ENCODE results near the gene RASGEF1C.

RASGEF1C gene

GRCh38 chr5:180180421-180180820, 28.6 kb downstream of the RASGEF1C start:
- Histone ChIP-seq H3K9ac (ENCODE audit: low read length) (no peak overlapping the region), H2AFZ (ENCODE audit: low read depth, low read length) (no peak overlapping the region), H3K4me3 (ENCODE audit: low read length) (no peak overlapping the region), H3K27ac (ENCODE audit: low read length) (no peak overlapping the region), H4K20me1 (ENCODE audit: insufficient read depth, low read length) (no peaks in the 10 kb centered on the region), H3K9me3 (ENCODE audit: insufficient read depth, low read length) (no peaks in the 10 kb centered on the region), H3K36me3 (replicated peaks; ENCODE audit: low read depth, low read length) (no peaks in the 10 kb centered on the region), H3K79me2 (ENCODE audit: low read length) (no peaks in the 10 kb centered on the region), H3K4me1 (ENCODE audit: low read length) (no peaks in the 10 kb centered on the region), H3K27me3 (ENCODE audit: low read depth, low read length) (no peaks in the 10 kb centered on the region), H3K4me2 (ENCODE audit: low read length) (no peak overlapping the region)
- TF ChIP-seq EZH2phosphoT487 (IDR thresholded peaks at IDR 0.05; ENCODE audit: low read depth) (no peak), CTCF (IDR thresholded peaks at IDR 0.05; ENCODE audit: low read depth, low read length) (no peak)

- no peaks in the 10 kb centered on the region for H3K9me3 ChIP-seq (ENCODE audit: insufficient read depth, low read length)
- no peaks in the 10 kb centered on the region for H3K4me1 ChIP-seq (ENCODE audit: low read length)
- H3K4me2 ChIP-seq (ENCODE audit: low read length): no peak overlapping the region
- H4K20me1 ChIP-seq (ENCODE audit: insufficient read depth, low read length): no peaks in the 10 kb centered on the region
- no peak overlapping the region for H2AFZ ChIP-seq (ENCODE audit: low read depth, low read length)
- no peaks in the 10 kb centered on the region for H3K27me3 ChIP-seq (ENCODE audit: low read depth, low read length)
- TF ChIP-seq EZH2phosphoT487 (IDR thresholded peaks at IDR 0.05; ENCODE audit: low read depth) (no peak), CTCF (IDR thresholded peaks at IDR 0.05; ENCODE audit: low read depth, low read length) (no peak)
- H3K36me3 ChIP-seq (replicated peaks; ENCODE audit: low read depth, low read length): no peaks in the 10 kb centered on the region
- H3K4me3 ChIP-seq (ENCODE audit: low read length): no peak overlapping the region
- H3K27ac ChIP-seq (ENCODE audit: low read length): no peak overlapping the region
- H3K79me2 ChIP-seq (ENCODE audit: low read length): no peaks in the 10 kb centered on the region
- H3K9ac ChIP-seq (ENCODE audit: low read length): no peak overlapping the region
Measured at GRCh38 chr5:180179442-180180420, 29.3 kb downstream of the RASGEF1C start.

- no peaks in the 10 kb centered on the region for H3K4me1 ChIP-seq (ENCODE audit: low read length)
- H3K36me3 ChIP-seq (replicated peaks; ENCODE audit: low read depth, low read length): no peaks in the 10 kb centered on the region
- no peak overlapping the region for H3K27ac ChIP-seq (ENCODE audit: low read length)
- no peaks in the 10 kb centered on the region for H4K20me1 ChIP-seq (ENCODE audit: insufficient read depth, low read length)
- no peak overlapping the region for H3K4me2 ChIP-seq (ENCODE audit: low read length)
- no peaks in the 10 kb centered on the region for H3K79me2 ChIP-seq (ENCODE audit: low read length)
- no peaks in the 10 kb centered on the region for H3K27me3 ChIP-seq (ENCODE audit: low read depth, low read length)
- H3K9ac ChIP-seq (ENCODE audit: low read length): no peak overlapping the region
- TF ChIP-seq EZH2phosphoT487 (IDR thresholded peaks at IDR 0.05; ENCODE audit: low read depth) (no peak), CTCF (IDR thresholded peaks at IDR 0.05; ENCODE audit: low read depth, low read length) (no peak)
- H3K4me3 ChIP-seq (ENCODE audit: low read length): no peak overlapping the region
- no peaks in the 10 kb centered on the region for H3K9me3 ChIP-seq (ENCODE audit: insufficient read depth, low read length)
- H2AFZ ChIP-seq (ENCODE audit: low read depth, low read length): no peak overlapping the region
Measured at GRCh38 chr5:180178531-180179441, 30.2 kb downstream of the RASGEF1C start.

- H3K79me2 ChIP-seq (ENCODE audit: low read length): no peaks in the 10 kb centered on the region
- no peak overlapping the region for H3K9ac ChIP-seq (ENCODE audit: low read length)
- TF ChIP-seq CTCF (IDR thresholded peaks at IDR 0.05; ENCODE audit: low read depth, low read length) (no peak), EZH2phosphoT487 (IDR thresholded peaks at IDR 0.05; ENCODE audit: low read depth) (no peak)
- H3K27ac ChIP-seq (ENCODE audit: low read length): no peak overlapping the region
- H4K20me1 ChIP-seq (ENCODE audit: insufficient read depth, low read length): no peaks in the 10 kb centered on the region
- no peaks in the 10 kb centered on the region for H3K36me3 ChIP-seq (replicated peaks; ENCODE audit: low read depth, low read length)
- H3K4me2 ChIP-seq (ENCODE audit: low read length): no peak overlapping the region
- no peaks in the 10 kb centered on the region for H3K9me3 ChIP-seq (ENCODE audit: insufficient read depth, low read length)
- H3K4me1 ChIP-seq (ENCODE audit: low read length): no peaks in the 10 kb centered on the region
- H3K27me3 ChIP-seq (ENCODE audit: low read depth, low read length): no peaks in the 10 kb centered on the region
- H2AFZ ChIP-seq (ENCODE audit: low read depth, low read length): no peak overlapping the region
- H3K4me3 ChIP-seq (ENCODE audit: low read length): no peak overlapping the region
Measured at GRCh38 chr5:180176191-180176590, 32.8 kb downstream of the RASGEF1C start.
